Measurements from ENCODE around the gene CRB3.

The CRB3 gene

GRCh38 chr19:6448045-6448444, 16.0 kb upstream of the CRB3 start:
- no peak for TF ChIP-seq REST (IDR thresholded peaks at IDR 0.05; ENCODE audit: insufficient read depth in 1 of 2, low read depth in 2 of 2, low read length in 2 of 2)
- no peak for TF ChIP-seq TAF1 (IDR thresholded peaks at IDR 0.05; ENCODE audit: borderline replicate concordance, insufficient read depth, low read length)
- TF ChIP-seq SIN3A (IDR thresholded peaks at IDR 0.05; ENCODE audit: borderline replicate concordance, insufficient read depth, low read length) = no peak
- TF ChIP-seq POLR2AphosphoS5 (IDR thresholded peaks at IDR 0.05; ENCODE audit: low read depth, low read length) = no peak
- TF ChIP-seq FOXP2 (optimal IDR thresholded peaks at IDR 0.05; ENCODE audit: borderline replicate concordance, extremely low read depth, extremely low read length, insufficient read depth) = no peak

GRCh38 chr19:6450166-6450565, 13.9 kb upstream of the CRB3 start:
- TF ChIP-seq SIN3A (IDR thresholded peaks at IDR 0.05; ENCODE audit: borderline replicate concordance, insufficient read depth, low read length) (no peak), REST (IDR thresholded peaks at IDR 0.05; ENCODE audit: insufficient read depth in 1 of 2, low read depth in 2 of 2, low read length in 2 of 2) (no peak), FOXP2 (optimal IDR thresholded peaks at IDR 0.05; ENCODE audit: borderline replicate concordance, extremely low read depth, extremely low read length, insufficient read depth) (no peak), POLR2AphosphoS5 (IDR thresholded peaks at IDR 0.05; ENCODE audit: low read depth, low read length) (no peak), TAF1 (IDR thresholded peaks at IDR 0.05; ENCODE audit: borderline replicate concordance, insufficient read depth, low read length) (no peak)

- TF ChIP-seq TAF1 (IDR thresholded peaks at IDR 0.05; ENCODE audit: borderline replicate concordance, insufficient read depth, low read length) (no peak), REST (IDR thresholded peaks at IDR 0.05; ENCODE audit: insufficient read depth in 1 of 2, low read depth in 2 of 2, low read length in 2 of 2) (no peak), SIN3A (IDR thresholded peaks at IDR 0.05; ENCODE audit: borderline replicate concordance, insufficient read depth, low read length) (no peak)
These were observed 12.4 kb upstream of the CRB3 start for GRCh38 chr19:6451583-6452222.

- no peak for TF ChIP-seq FOXP2 (optimal IDR thresholded peaks at IDR 0.05; ENCODE audit: borderline replicate concordance, extremely low read depth, extremely low read length, insufficient read depth)
- no peak for TF ChIP-seq SIN3A (IDR thresholded peaks at IDR 0.05; ENCODE audit: borderline replicate concordance, insufficient read depth, low read length)
- no peak for TF ChIP-seq TAF1 (IDR thresholded peaks at IDR 0.05; ENCODE audit: borderline replicate concordance, insufficient read depth, low read length)
- no peak for TF ChIP-seq POLR2AphosphoS5 (IDR thresholded peaks at IDR 0.05; ENCODE audit: low read depth, low read length)
- TF ChIP-seq REST (IDR thresholded peaks at IDR 0.05; ENCODE audit: insufficient read depth in 1 of 2, low read depth in 2 of 2, low read length in 2 of 2) = no peak
These were observed 11.9 kb upstream of the CRB3 start for GRCh38 chr19:6452223-6452614.

- TF ChIP-seq FOXP2 (optimal IDR thresholded peaks at IDR 0.05; ENCODE audit: borderline replicate concordance, extremely low read depth, extremely low read length, insufficient read depth) (no peak), POLR2AphosphoS5 (IDR thresholded peaks at IDR 0.05; ENCODE audit: low read depth, low read length) (no peak), TAF1 (IDR thresholded peaks at IDR 0.05; ENCODE audit: borderline replicate concordance, insufficient read depth, low read length) (no peak), SIN3A (IDR thresholded peaks at IDR 0.05; ENCODE audit: borderline replicate concordance, insufficient read depth, low read length) (no peak), REST (IDR thresholded peaks at IDR 0.05; ENCODE audit: insufficient read depth in 1 of 2, low read depth in 2 of 2, low read length in 2 of 2) (no peak)
These were observed 11.2 kb upstream of the CRB3 start for GRCh38 chr19:6452899-6453298.
